Lung (tissue), 13 donors: ENCODE results near the gene KLF11. TPM values are rescaled to one million over a fixed set of nuclear protein-coding genes. Genes with fewer than 3 reads are reported as not detected.

ENCODE experiments used
- ATAC-seq: fragments of 200-7000 bp; cut with Tn5 transposase; one replicate; pipeline ENCODE4 v1.9.1; 2020; ENCODE audit warnings: moderate number of reproducible peaks; ENCODE audit not compliant: insufficient read depth, low FRiP score
- DNase-seq, 3 donors: peaks; one replicate each; pipeline ENCODE4 v3.0.0-alpha.2; 2013 to 2017
- H3K27ac ChIP-seq, 2 donors: one replicate each; pipeline ENCODE4 v1.5.1; 2013; ENCODE audit warnings: mild to moderate bottlenecking in 2 of 2, moderate library complexity in 2 of 2, control low read depth in 1 of 2, inconsistent platforms in 1 of 2, low read depth in 1 of 2, low read length in 1 of 2
- H3K27me3 ChIP-seq, 3 donors: one replicate each; pipeline ENCODE4 v1.5.1; 2013; ENCODE audit warnings: low read length in 2 of 3; ENCODE audit not compliant: control insufficient read depth in 3 of 3, insufficient read depth in 3 of 3
- H3K36me3 ChIP-seq, 4 donors: one replicate each; pipeline ENCODE4 v1.5.1; 2013; ENCODE audit warnings: low read length in 4 of 4, mild to moderate bottlenecking in 1 of 4, moderate library complexity in 1 of 4; ENCODE audit not compliant: control insufficient read depth in 4 of 4, insufficient read depth in 4 of 4
- H3K4me1 ChIP-seq, 5 donors: one replicate each; pipeline ENCODE4 v1.5.1; 2013; ENCODE audit warnings: low read length in 5 of 5, mild to moderate bottlenecking in 2 of 5, moderate library complexity in 1 of 5; ENCODE audit not compliant: control insufficient read depth in 5 of 5, insufficient read depth in 5 of 5
- H3K4me3 ChIP-seq: one replicate; pipeline ENCODE4 v1.5.1; 2013; ENCODE audit warnings: mild to moderate bottlenecking, control low read depth, moderate library complexity
- H3K9ac ChIP-seq, 2 donors: one replicate each; pipeline ENCODE4 v1.5.1; 2013; ENCODE audit warnings: low read length in 2 of 2, control low read depth in 1 of 2; ENCODE audit not compliant: insufficient read depth in 1 of 2
- H3K9me3 ChIP-seq, 4 donors: one replicate each; pipeline ENCODE4 v1.5.1; 2013; ENCODE audit warnings: low read length in 3 of 4, mild to moderate bottlenecking in 1 of 4, moderate library complexity in 1 of 4; ENCODE audit not compliant: control insufficient read depth in 4 of 4, insufficient read depth in 3 of 4
- CTCF ChIP-seq: IDR thresholded peaks from 2 replicates; pipeline ENCODE4 v1.5.1; 2012; ENCODE audit warnings: mild to moderate bottlenecking; ENCODE audit errors: control extremely low read depth, extremely low read depth
- WGBS, 2 donors: extraction: QIAGEN DNeasy Blood & Tissue Kit; methylation state at CpG; one replicate each; pipeline ENCODE4 v1.1.7; 2013; 5-methylcytosine and 5-hydroxymethylcytosine counted together
- polyA plus RNA-seq, 2 donors: library from polyadenylated mRNA; stranded (reverse); fragments of 200-250 nt; gene quantifications; one replicate each; pipeline ENCODE4 v1.2.1, GENCODE V29; 2013
- small RNA-seq: library from RNA; depleted of rRNA; stranded (forward); fragments of <200 nt; gene quantifications from one replicate; pipeline ENCODE3, GENCODE V24; 2014; ENCODE audit warnings: low replicate concordance
- total RNA-seq, 2 donors: library from RNA; depleted of rRNA in 1 of 2; stranded (reverse); fragments of >200 nt in 1 of 2; gene quantifications; one replicate each; pipeline ENCODE4 v1.2.1, GENCODE V29; 2014 to 2021
- donor health status: control.
- donor health status: control.
- donor health status: Bipolar disorder and iron deficiency.
- donor health status: healthy.
- donor health status: DM: yes; HTN: yes; CAD: no.

Gene KLF11
- total and polyA plus RNA-seq, 4 donors = 7.4 to 21.8 (median 17.3) TPM

GRCh38 chr2:10097352-10098148 is 54.2 kb downstream of the KLF11 start:
- peaks cover 0 to 7% (median 3%) of the 10 kb centered on the region in 5 donors for H3K4me1 ChIP-seq
- H3K4me3 ChIP-seq = no peak overlapping the region
- peak; percentile 82 for TF ChIP-seq CTCF
- peaks cover 0 to under 1% (median 0%) of the 10 kb centered on the region in 4 donors for H3K9me3 ChIP-seq
- no peak overlapping the region for H3K9ac ChIP-seq
- ATAC-seq (peak; percentile 75), DNase-seq (peak in 2 of 3 donors; percentile 43 to 48)
- H3K27ac ChIP-seq = no peak overlapping the region
- H3K27me3 ChIP-seq = peaks cover 0 to 4% (median 2%) of the 10 kb centered on the region in 3 donors
- no peaks in the 10 kb centered on the region for H3K36me3 ChIP-seq
- WGBS, 2 donors = 36 to 37% methylated on average over 16 of the region's 16 CpGs

GRCh38 chr2:10101491-10101890 is 58.1 kb downstream of the KLF11 start:
- H3K27ac ChIP-seq = no peak overlapping the region
- H3K4me1 ChIP-seq = peaks cover 0 to 7% (median 3%) of the 10 kb centered on the region in 5 donors
- no peaks in the 10 kb centered on the region for H3K9me3 ChIP-seq
- H3K27me3 ChIP-seq = no peaks in the 10 kb centered on the region
- no peak for TF ChIP-seq CTCF
- no peak overlapping the region for H3K9ac ChIP-seq
- 58 to 72% methylated on average over 7 of the region's 7 CpGs for WGBS, 2 donors
- ATAC-seq (no peak), DNase-seq (no peak)
- no peak overlapping the region for H3K4me3 ChIP-seq
- H3K36me3 ChIP-seq = no peaks in the 10 kb centered on the region

GRCh38 chr2:10103179-10103578 is 59.8 kb downstream of the KLF11 start:
- Histone ChIP-seq H3K4me1 (peaks cover 0 to 7% (median 3%) of the 10 kb centered on the region in 5 donors), H3K9ac (no peak overlapping the region), H3K9me3 (no peaks in the 10 kb centered on the region), H3K27me3 (no peaks in the 10 kb centered on the region), H3K4me3 (no peak overlapping the region), H3K36me3 (no peaks in the 10 kb centered on the region), H3K27ac (no peak overlapping the region)
- no peak for TF ChIP-seq CTCF
- 89 to 90% methylated on average over 6 of the region's 6 CpGs for WGBS, 2 donors
- no peak for ATAC-seq
- no peak for DNase-seq

Small RNAs within 50 kb of the gene (small RNA-seq; reads per million reads assigned to genes)
- gene RF00568 = not detected

Other genes starting within 250 kb of the KLF11 start
- 10 to 100 TPM; 20.5 to 46.3 TPM for gene TAF1B, start 200.1 kb upstream of the KLF11 start, total RNA-seq
- gene TAF1B, start 200.1 kb upstream of the KLF11 start, polyA plus RNA-seq = 1 to 10 TPM; 6.1 to 9.2 TPM
- gene GRHL1, start 91.9 kb upstream of the KLF11 start, total RNA-seq = 10 to 100 TPM in 1 of 2 donors, 1 to 10 TPM in 1; 5.4 to 13.6 TPM
- 1 to 10 TPM; 1.8 to 5.9 TPM for gene GRHL1, start 91.9 kb upstream of the KLF11 start, polyA plus RNA-seq
- 1 to 10 TPM; 1.0 to 5.1 TPM for gene CYS1, start 36.9 kb downstream of the KLF11 start, total RNA-seq
- gene CYS1, start 36.9 kb downstream of the KLF11 start, polyA plus RNA-seq = 1 to 10 TPM in 1 of 2 donors, under 1 TPM in 1; 0.35 to 1.0 TPM
- gene RRM2, start 79.2 kb downstream of the KLF11 start, total RNA-seq = 10 to 100 TPM in 1 of 2 donors, 1 to 10 TPM in 1; 4.8 to 15.6 TPM
- gene RRM2, start 79.2 kb downstream of the KLF11 start, polyA plus RNA-seq = 1 to 10 TPM; 5.2 to 6.1 TPM